Measurements from ENCODE around the gene TMEM30A. TPM values are rescaled to one million over a fixed set of nuclear protein-coding genes. Genes with fewer than 3 reads are reported as not detected.

The TMEM30A gene
- total RNA-seq, 1 experiment from 2014 or later = 65.2 TPM

DNA sequence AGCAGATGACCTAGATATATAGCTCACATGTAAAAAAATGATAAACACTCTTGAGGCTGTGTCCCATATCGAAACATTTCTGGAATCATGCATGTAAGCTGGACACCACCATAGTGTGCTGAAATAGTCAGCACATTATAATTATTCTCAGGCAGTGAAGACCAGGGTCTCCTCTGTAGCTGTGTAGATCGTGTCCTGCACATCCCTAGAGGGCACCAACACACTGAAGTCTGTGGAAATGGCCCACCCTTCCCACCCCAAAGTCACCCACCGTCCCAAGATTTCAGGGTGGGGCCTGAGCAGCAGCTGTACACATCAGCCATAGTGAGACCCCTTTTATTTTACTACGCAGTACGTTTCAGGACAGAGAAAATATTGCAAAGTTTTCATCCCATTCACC lies 21.0 kb upstream of the TMEM30A start:
- H3K9me3 Mint-ChIP-seq = no peaks in the 10 kb centered on the region
- no peak overlapping the region for H2BK20ac ChIP-seq (ENCODE audit: low read depth, low read length, poor library complexity, severe bottlenecking)
- no peaks in the 10 kb centered on the region for H3K36me3 Mint-ChIP-seq (ENCODE audit: insufficient read depth in 1 of 3, low read depth in 3 of 3)
- H4K5ac ChIP-seq (ENCODE audit: insufficient read length, low read depth, low read length) = no peak overlapping the region
- no peaks in the 10 kb centered on the region for H3K4me1 ChIP-seq (ENCODE audit: insufficient read depth, low read length)
- H3K9ac ChIP-seq (ENCODE audit: extremely low read depth, insufficient read length, low read length) = no peak overlapping the region
- H3K9me3 ChIP-seq (ENCODE audit: control insufficient read depth, low read depth, low read length) = no peaks in the 10 kb centered on the region
- no peak overlapping the region for H3K27ac Mint-ChIP-seq
- TF ChIP-seq, protein P1, sequence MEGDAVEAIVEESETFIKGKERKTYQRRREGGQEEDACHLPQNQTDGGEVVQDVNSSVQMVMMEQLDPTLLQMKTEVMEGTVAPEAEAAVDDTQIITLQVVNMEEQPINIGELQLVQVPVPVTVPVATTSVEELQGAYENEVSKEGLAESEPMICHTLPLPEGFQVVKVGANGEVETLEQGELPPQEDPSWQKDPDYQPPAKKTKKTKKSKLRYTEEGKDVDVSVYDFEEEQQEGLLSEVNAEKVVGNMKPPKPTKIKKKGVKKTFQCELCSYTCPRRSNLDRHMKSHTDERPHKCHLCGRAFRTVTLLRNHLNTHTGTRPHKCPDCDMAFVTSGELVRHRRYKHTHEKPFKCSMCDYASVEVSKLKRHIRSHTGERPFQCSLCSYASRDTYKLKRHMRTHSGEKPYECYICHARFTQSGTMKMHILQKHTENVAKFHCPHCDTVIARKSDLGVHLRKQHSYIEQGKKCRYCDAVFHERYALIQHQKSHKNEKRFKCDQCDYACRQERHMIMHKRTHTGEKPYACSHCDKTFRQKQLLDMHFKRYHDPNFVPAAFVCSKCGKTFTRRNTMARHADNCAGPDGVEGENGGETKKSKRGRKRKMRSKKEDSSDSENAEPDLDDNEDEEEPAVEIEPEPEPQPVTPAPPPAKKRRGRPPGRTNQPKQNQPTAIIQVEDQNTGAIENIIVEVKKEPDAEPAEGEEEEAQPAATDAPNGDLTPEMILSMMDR (conservative IDR thresholded peaks at IDR 0.05) = 0 out of 3 replicates have a peak, but pooled peaks have one; percentile 13
- H3K27me3 Mint-ChIP-seq (ENCODE audit: low read depth) = no peaks in the 10 kb centered on the region
- no peaks in the 10 kb centered on the region for H4K20me1 ChIP-seq (ENCODE audit: control insufficient read depth, insufficient read depth, insufficient read length)
- no peak overlapping the region for H4K8ac ChIP-seq (replicated peaks; ENCODE audit: insufficient read length, low read depth, low read length)
- H4K91ac ChIP-seq (ENCODE audit: insufficient read length, low read depth, low read length) = no peak overlapping the region
- H3K18ac ChIP-seq (ENCODE audit: insufficient read length, low read depth, low read length) = no peak overlapping the region
- no peak overlapping the region for H3T11ph ChIP-seq (ENCODE audit: low read length)
- H2BK5ac ChIP-seq (ENCODE audit: insufficient read length, low read length) = no peak overlapping the region
- no peak overlapping the region for H3K4me3 Mint-ChIP-seq
- no peak overlapping the region for H3K14ac ChIP-seq (ENCODE audit: insufficient read depth, low read length)
- no peak overlapping the region for H2BK120ac ChIP-seq (ENCODE audit: low read depth, low read length, poor library complexity, severe bottlenecking)
- no peak overlapping the region for H2BK12ac ChIP-seq (ENCODE audit: insufficient read length, low read depth, low read length)
- no peaks in the 10 kb centered on the region for H3K79me1 ChIP-seq (ENCODE audit: insufficient read depth, low read depth, low read length, poor library complexity, severe bottlenecking)
- no peak overlapping the region for H3K23ac ChIP-seq (ENCODE audit: insufficient read length, low read depth, low read length)
- no CpG with 5 or more reads among the region's 5 CpGs for WGBS (ENCODE audit: extremely low coverage, insufficient read length, low lambda C conversion rate)
- H3K27ac ChIP-seq (ENCODE audit: insufficient read length, low read depth, low read length) = no peak overlapping the region
- peaks cover 2% of the 10 kb centered on the region in 2 experiments for H3K4me1 Mint-ChIP-seq
- no peak overlapping the region for H3K4ac ChIP-seq (ENCODE audit: low read depth, low read length)
- H3K27me3 ChIP-seq (ENCODE audit: insufficient read depth, low read length) = no peaks in the 10 kb centered on the region
- no peaks in the 10 kb centered on the region for H3K23me2 ChIP-seq (ENCODE audit: insufficient read length, low read depth, low read length, poor library complexity, severe bottlenecking)
- H2BK15ac ChIP-seq (ENCODE audit: low read depth, low read length) = no peak overlapping the region
- no peaks in the 10 kb centered on the region for H3K79me2 ChIP-seq (ENCODE audit: insufficient read depth, low read length)
- H2AK5ac ChIP-seq (ENCODE audit: insufficient read length, low read length) = no peak overlapping the region
- no peak overlapping the region for H3K4me2 ChIP-seq (ENCODE audit: insufficient read depth, insufficient read length, low read length)
- DNase-seq = no peak
- no peak overlapping the region for H2AFZ ChIP-seq (ENCODE audit: low read length)
- no peak overlapping the region for H3K56ac ChIP-seq (ENCODE audit: insufficient read length, low read depth, low read length)
